Measurements from ENCODE around the gene PSME3IP1.

DNA sequence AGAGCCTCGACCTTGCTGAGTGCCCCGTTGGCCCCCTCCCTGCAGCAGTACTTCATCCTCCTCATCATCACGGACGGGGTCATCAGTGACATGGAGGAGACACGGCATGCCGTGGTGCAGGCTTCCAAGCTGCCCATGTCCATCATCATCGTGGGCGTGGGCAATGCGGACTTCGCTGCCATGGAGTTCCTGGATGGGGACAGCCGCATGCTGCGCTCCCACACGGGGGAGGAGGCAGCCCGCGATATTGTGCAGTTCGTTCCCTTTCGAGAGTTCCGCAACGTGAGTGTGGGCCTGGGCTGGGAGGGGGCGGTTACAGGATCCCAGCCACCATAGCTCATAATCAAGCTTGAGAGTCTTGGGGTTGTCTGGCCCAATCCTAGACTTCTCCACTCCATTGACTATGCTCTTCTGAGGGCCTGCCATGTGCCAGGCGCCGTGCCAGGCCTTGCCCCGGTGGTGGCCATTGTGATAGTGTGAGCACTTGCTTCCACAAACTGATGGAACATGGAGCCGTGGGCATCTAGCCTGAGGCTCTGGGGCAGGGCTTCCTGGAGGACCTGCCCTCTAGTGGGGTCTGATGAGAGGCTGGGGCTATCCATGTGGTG, 39.7 kb downstream of the PSME3IP1 start:
- TF ChIP-seq, protein P1, sequence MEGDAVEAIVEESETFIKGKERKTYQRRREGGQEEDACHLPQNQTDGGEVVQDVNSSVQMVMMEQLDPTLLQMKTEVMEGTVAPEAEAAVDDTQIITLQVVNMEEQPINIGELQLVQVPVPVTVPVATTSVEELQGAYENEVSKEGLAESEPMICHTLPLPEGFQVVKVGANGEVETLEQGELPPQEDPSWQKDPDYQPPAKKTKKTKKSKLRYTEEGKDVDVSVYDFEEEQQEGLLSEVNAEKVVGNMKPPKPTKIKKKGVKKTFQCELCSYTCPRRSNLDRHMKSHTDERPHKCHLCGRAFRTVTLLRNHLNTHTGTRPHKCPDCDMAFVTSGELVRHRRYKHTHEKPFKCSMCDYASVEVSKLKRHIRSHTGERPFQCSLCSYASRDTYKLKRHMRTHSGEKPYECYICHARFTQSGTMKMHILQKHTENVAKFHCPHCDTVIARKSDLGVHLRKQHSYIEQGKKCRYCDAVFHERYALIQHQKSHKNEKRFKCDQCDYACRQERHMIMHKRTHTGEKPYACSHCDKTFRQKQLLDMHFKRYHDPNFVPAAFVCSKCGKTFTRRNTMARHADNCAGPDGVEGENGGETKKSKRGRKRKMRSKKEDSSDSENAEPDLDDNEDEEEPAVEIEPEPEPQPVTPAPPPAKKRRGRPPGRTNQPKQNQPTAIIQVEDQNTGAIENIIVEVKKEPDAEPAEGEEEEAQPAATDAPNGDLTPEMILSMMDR (IDR thresholded peaks at IDR 0.05; ENCODE audit: low read depth, low read length, poor library complexity, severe bottlenecking), result no peak
- TF ChIP-seq EZH2phosphoT487 (IDR thresholded peaks at IDR 0.05; ENCODE audit: borderline replicate concordance, low read length), result no peak

Measured in DOHH2 (cell line).